DOHH2 (cell line): ENCODE results near the gene MAFG.

Experiments
- H3F3A ChIP-seq: fragments of 200-600 bp; sonication (generic), shearing (Covaris generic); 2 replicates; pipeline ENCODE4 v1.6.0; 2016; ENCODE audit warnings: antibody characterized with exemption, mild to moderate bottlenecking; ENCODE audit not compliant: control insufficient read depth, insufficient read depth
- H3K27ac ChIP-seq: fragments of 200-600 bp; sonication (generic); 2 replicates; pipeline ENCODE4 v1.5.1; 2014; ENCODE audit warnings: low read depth, mild to moderate bottlenecking, low read length, moderate library complexity
- H3K27me3 ChIP-seq: fragments of 200-600 bp; sonication (generic); 2 replicates; pipeline ENCODE4 v1.6.1; 2014; ENCODE audit warnings: mild to moderate bottlenecking, low read length, mixed read lengths; ENCODE audit not compliant: control insufficient read depth
- H3K36me3 ChIP-seq: fragments of 200-600 bp; sonication (generic); 2 replicates; pipeline ENCODE4 v1.6.1; 2014; ENCODE audit warnings: mild to moderate bottlenecking, low read length, moderate library complexity, mixed read lengths; ENCODE audit not compliant: control insufficient read depth
- H3K4me1 ChIP-seq: fragments of 200-600 bp; sonication (generic); 2 replicates; pipeline ENCODE4 v1.6.1; 2014; ENCODE audit warnings: mild to moderate bottlenecking, low read length, mixed read lengths; ENCODE audit not compliant: control insufficient read depth
- H3K4me2 ChIP-seq: fragments of 200-600 bp; sonication (generic); 2 replicates; pipeline ENCODE4 v1.6.0; 2014; ENCODE audit warnings: mild to moderate bottlenecking, low read length, moderate library complexity
- H3K4me3 ChIP-seq: fragments of 200-600 bp; sonication (generic); 2 replicates; pipeline ENCODE4 v1.5.1; 2014; ENCODE audit warnings: mild to moderate bottlenecking, low read length, mixed read lengths
- H3K79me2 ChIP-seq: fragments of 200-600 bp; sonication (generic); 2 replicates; pipeline ENCODE4 v1.6.1; 2014; ENCODE audit warnings: mild to moderate bottlenecking, low read length, mixed read lengths; ENCODE audit not compliant: control insufficient read depth
- H3K9me2 ChIP-seq: fragments of 200-600 bp; sonication (generic); replicated peaks from 2 replicates; pipeline ENCODE4 v1.6.1; 2014; ENCODE audit warnings: mild to moderate bottlenecking, low read length, mixed read lengths; ENCODE audit not compliant: control insufficient read depth
- H3K9me3 ChIP-seq: fragments of 200-600 bp; sonication (generic); 2 replicates; pipeline ENCODE4 v1.6.1; 2014; ENCODE audit warnings: antibody characterized with exemption, low read length, mixed read lengths; ENCODE audit not compliant: control insufficient read depth, insufficient read depth
- H4K20me1 ChIP-seq: fragments of 200-600 bp; sonication (generic); 2 replicates; pipeline ENCODE4 v1.6.0; 2014; ENCODE audit warnings: low read depth, mild to moderate bottlenecking, antibody characterized with exemption, low read length, moderate library complexity; ENCODE audit not compliant: control insufficient read depth, insufficient read depth
- CTCF ChIP-seq: fragments of 200-600 bp; sonication (generic); IDR thresholded peaks from one replicate; pipeline ENCODE4 v1.5.1; 2014; ENCODE audit warnings: antibody characterized with exemption, mild to moderate bottlenecking, low read depth, low read length; ENCODE audit not compliant: poor library complexity, severe bottlenecking
- EZH2phosphoT487 ChIP-seq: fragments of 200-600 bp; sonication (generic); IDR thresholded peaks from 2 replicates; pipeline ENCODE4 v1.6.1; 2017; ENCODE audit warnings: borderline replicate concordance, mild to moderate bottlenecking, antibody characterized with exemption, low read length, moderate library complexity, mixed read lengths

The MAFG gene

GRCh38 chr17:81960130-81960958 lies 32.8 kb upstream of the MAFG start:
- peak overlapping the region; percentile 71 for H3K4me2 ChIP-seq
- no peak overlapping the region for H3K27ac ChIP-seq
- H3K9me2 ChIP-seq = no peaks in the 10 kb centered on the region
- H4K20me1 ChIP-seq = no peaks in the 10 kb centered on the region
- H3K27me3 ChIP-seq = peaks cover 52% of the 10 kb centered on the region
- no peaks in the 10 kb centered on the region for H3K79me2 ChIP-seq
- H3K4me3 ChIP-seq = peak overlapping the region; percentile 64
- no peaks in the 10 kb centered on the region for H3K9me3 ChIP-seq
- no peaks in the 10 kb centered on the region for H3F3A ChIP-seq
- peaks cover 7% of the 10 kb centered on the region; the same call in 1 of the 2 replicates for H3K4me1 ChIP-seq
- no peak for TF ChIP-seq CTCF
- no peak for TF ChIP-seq EZH2phosphoT487
- H3K36me3 ChIP-seq = no peaks in the 10 kb centered on the region

GRCh38 chr17:81959362-81960129 lies 32.0 kb upstream of the MAFG start:
- Histone ChIP-seq H3K4me2 (peak overlapping the region; percentile 71), H3K27ac (no peak overlapping the region), H3F3A (no peaks in the 10 kb centered on the region), H3K4me1 (peaks cover 7% of the 10 kb centered on the region; the same call in 1 of the 2 replicates), H3K27me3 (peaks cover 46% of the 10 kb centered on the region), H3K9me2 (no peaks in the 10 kb centered on the region), H3K36me3 (no peaks in the 10 kb centered on the region), H3K4me3 (peak overlapping the region; percentile 64), H3K79me2 (no peaks in the 10 kb centered on the region), H3K9me3 (no peaks in the 10 kb centered on the region), H4K20me1 (no peaks in the 10 kb centered on the region)
- TF ChIP-seq EZH2phosphoT487 (no peak), CTCF (peak; percentile 64)

GRCh38 chr17:81958633-81959342 lies 31.3 kb upstream of the MAFG start:
- H4K20me1 ChIP-seq = no peaks in the 10 kb centered on the region
- peak overlapping the region; percentile 64 for H3K4me3 ChIP-seq
- no peaks in the 10 kb centered on the region for H3K9me3 ChIP-seq
- no peaks in the 10 kb centered on the region for H3K36me3 ChIP-seq
- H3K79me2 ChIP-seq = no peaks in the 10 kb centered on the region
- H3F3A ChIP-seq = no peaks in the 10 kb centered on the region
- H3K4me1 ChIP-seq = peaks cover 7% of the 10 kb centered on the region; the same call in 1 of the 2 replicates
- H3K27ac ChIP-seq = no peak overlapping the region
- peak overlapping the region; percentile 71 for H3K4me2 ChIP-seq
- TF ChIP-seq EZH2phosphoT487 = no peak
- TF ChIP-seq CTCF = no peak
- H3K9me2 ChIP-seq = no peaks in the 10 kb centered on the region
- peaks cover 38% of the 10 kb centered on the region for H3K27me3 ChIP-seq
